B cell (primary cell): ENCODE measurements around the gene KRT35. TPM values are rescaled to one million over a fixed set of nuclear protein-coding genes. Genes with fewer than 3 reads are reported as not detected.

Source experiments
- ATAC-seq: fragments of 200-7000 bp; cut with Tn5 transposase; one replicate; pipeline ENCODE4 v1.10.0; 2021; ENCODE audit warnings: low read depth, mild to moderate bottlenecking, moderate number of reproducible peaks, moderate library complexity
- CTCF ChIA-PET: fragments of 350-600 bp; sonication (Branson Sonifier 250); formaldehyde crosslinking; loops from one replicate; lab custom pipeline; 2021; ENCODE audit warnings: antibody characterized with exemption, inconsistent platforms; lab: Charles Lee
- POLR2A ChIA-PET: fragments of 350-600 bp; sonication (Branson Sonifier 250); formaldehyde crosslinking; loops from one replicate; lab custom pipeline; 2021; ENCODE audit warnings: antibody characterized with exemption; lab: Charles Lee
- DNase-seq: peaks from one replicate; pipeline ENCODE4 v3.0.0; 2013
- H2AFZ ChIP-seq: 2 replicates; pipeline ENCODE4 v1.6.1; 2012; ENCODE audit warnings: mild to moderate bottlenecking, low read depth, low read length; ENCODE audit not compliant: insufficient read depth, poor library complexity, severe bottlenecking
- H3K27ac ChIP-seq, 2 donors: 1 replicate in 1 of 2; 2 replicates in 1 of 2; pipeline ENCODE4 v1.5.1; 2012 to 2013; ENCODE audit warnings: low read length in 2 of 2, mild to moderate bottlenecking in 2 of 2, moderate library complexity in 1 of 2
- H3K27me3 ChIP-seq, 4 experiments: fragments of 200-600 bp in 1 of 4; sonication (generic) in 1 of 4; replicated peaks in 1 of 4; 1 replicate in 2 of 4; 2 replicates in 2 of 4; pipeline versions ENCODE4 v1.6.1 to v1.7.0; 2013 to 2016; ENCODE audit warnings: low read length in 3 of 4, mild to moderate bottlenecking in 2 of 4, mixed read lengths in 1 of 4, moderate library complexity in 1 of 4; ENCODE audit not compliant: insufficient read depth in 4 of 4, control insufficient read depth in 3 of 4; ENCODE audit errors: control extremely low read depth in 1 of 4
- H3K36me3 ChIP-seq, 2 experiments: replicated peaks in 1 of 2; 1 replicate in 1 of 2; 2 replicates in 1 of 2; pipeline versions ENCODE4 v1.6.1 to v1.7.1; 2013; ENCODE audit warnings: low read length in 1 of 2; ENCODE audit not compliant: insufficient read depth in 2 of 2, control insufficient read depth in 1 of 2; ENCODE audit errors: control extremely low read depth in 1 of 2, extremely low read depth in 1 of 2
- H3K4me1 ChIP-seq, 2 donors: fragments of 200-600 bp in 1 of 2; sonication (generic) in 1 of 2; 1 replicate in 1 of 2; 2 replicates in 1 of 2; pipeline versions ENCODE4 v1.5.1 to v1.6.1; 2013 to 2017; ENCODE audit warnings: low read length in 2 of 2; ENCODE audit not compliant: control insufficient read depth in 2 of 2, insufficient read depth in 2 of 2
- H3K4me2 ChIP-seq: replicated peaks from 2 replicates; pipeline ENCODE3; 2012; ENCODE audit warnings: mild to moderate bottlenecking, low read depth, low read length; ENCODE audit not compliant: poor library complexity, severe bottlenecking
- H3K4me3 ChIP-seq, 5 experiments: fragments of 200-600 bp in 1 of 5; sonication (generic) in 1 of 5; 1 replicate in 3 of 5; 2 replicates in 2 of 5; pipeline versions ENCODE4 v1.5.1 to v1.7.0; 2011 to 2016; ENCODE audit warnings: low read length in 4 of 5, mild to moderate bottlenecking in 4 of 5, low read depth in 2 of 5, control low read depth in 1 of 5, moderate library complexity in 1 of 5; ENCODE audit not compliant: insufficient read depth in 1 of 5; ENCODE audit errors: control extremely low read depth in 1 of 5, extremely low read depth in 1 of 5
- H3K79me2 ChIP-seq: fragments of 200-600 bp; sonication (generic); one replicate; pipeline ENCODE4 v1.6.0; 2016; ENCODE audit warnings: low read length; ENCODE audit not compliant: control insufficient read depth, insufficient read depth
- H3K9ac ChIP-seq: fragments of 200-600 bp; sonication (generic); 2 replicates; pipeline ENCODE4 v1.6.1; 2017; ENCODE audit warnings: mild to moderate bottlenecking, low read length, moderate library complexity
- H3K9me3 ChIP-seq, 3 donors: one replicate each; pipeline versions ENCODE4 v1.6.1 to v1.7.1; 2013; ENCODE audit warnings: low read length in 2 of 3; ENCODE audit not compliant: control insufficient read depth in 2 of 3, insufficient read depth in 1 of 3; ENCODE audit errors: control extremely low read depth in 1 of 3
- H4K20me1 ChIP-seq: 2 replicates; pipeline ENCODE4 v1.6.0; 2012; ENCODE audit warnings: mild to moderate bottlenecking, low read length; ENCODE audit not compliant: insufficient read depth, control insufficient read depth, poor library complexity, severe bottlenecking
- H3K27ac Mint-ChIP-seq: one replicate; pipeline ENCODE4 v1.8.0; 2021; ENCODE audit warnings: mixed read lengths
- H3K27me3 Mint-ChIP-seq: one replicate; pipeline ENCODE4 v1.8.0; 2021; ENCODE audit warnings: mixed read lengths
- H3K4me1 Mint-ChIP-seq: one replicate; pipeline ENCODE4 v1.8.0; 2021; ENCODE audit warnings: mixed read lengths
- H3K4me3 Mint-ChIP-seq: one replicate; pipeline ENCODE4 v1.8.0; 2021; ENCODE audit warnings: mixed read lengths
- H3K9me3 Mint-ChIP-seq: one replicate; pipeline ENCODE4 v1.8.0; 2022; ENCODE audit warnings: mixed read lengths; ENCODE audit not compliant: insufficient read depth
- EZH2 ChIP-seq: IDR thresholded peaks from 2 replicates; pipeline ENCODE4 v1.6.1; 2012; ENCODE audit warnings: borderline replicate concordance, low read depth, mild to moderate bottlenecking, moderate library complexity, low read length; ENCODE audit not compliant: insufficient read depth, poor library complexity, severe bottlenecking
- whole genome bisulfite sequencing: methylation state at CpG from one replicate; pipeline ENCODE4 v1.1.5; 2013; ENCODE audit warnings: missing lambda C conversion rate; ENCODE audit not compliant: insufficient coverage; 5-methylcytosine and 5-hydroxymethylcytosine counted together
- intact Hi-C: fragments of 100-400 bp; cut with micrococcal nuclease; formaldehyde crosslinking; loops from one replicate; pipeline ENCODE4 v1.10.0; 2022
- polyA plus RNA-seq: library from polyadenylated mRNA; depleted of rRNA; stranded (reverse); fragments of >200 nt; gene quantifications from 2 replicates; pipeline ENCODE4 v1.2.3, GENCODE V29; 2012
- total RNA-seq, 2 donors: library from RNA; stranded (reverse); fragments of 120-200 nt in 1 of 2; gene quantifications; 1 replicate in 1 of 2; 2 replicates in 1 of 2; pipeline versions ENCODE4 v1.2.3 to v1.2.4, GENCODE V29; 2013 to 2022
- TF ChIP-seq, protein P1 (sequence below): fragments of 200-600 bp; IDR thresholded peaks from one replicate; pipeline ENCODE4 v1.8.0; 2022; ENCODE audit warnings: antibody characterized with exemption, mild to moderate bottlenecking

The KRT35 gene
- total and polyA plus RNA-seq, 2 donors (not counting 1 experiment from before 2014, with no cell fraction given): not detected

- H3K79me2 ChIP-seq: no peaks in the 10 kb centered on the region
- no peak overlapping the region for H3K9ac ChIP-seq
- no peak overlapping the region for H3K27ac Mint-ChIP-seq
- ChIA-PET POLR2A (no interaction called here), CTCF (interaction anchor here (0.5 kb wide), 1 partner anchor 23 kb away, joined by 5 read pairs; no protein-coding TSS in a partner anchor)
- H4K20me1 ChIP-seq: no peaks in the 10 kb centered on the region
- peaks cover 0 to 3% (median 0%) of the 10 kb centered on the region in 3 donors for H3K9me3 ChIP-seq
- H3K27me3 ChIP-seq: peaks cover 0 to 12% (median 2%) of the 10 kb centered on the region in 4 experiments
- no peak for ATAC-seq
- H3K4me2 ChIP-seq: no peak overlapping the region
- no peak overlapping the region for H3K27ac ChIP-seq
- H3K4me1 Mint-ChIP-seq: no peaks in the 10 kb centered on the region
- no peak overlapping the region for H3K4me3 Mint-ChIP-seq
- DNase-seq: no peak
- no peak overlapping the region for H2AFZ ChIP-seq
- peaks cover 34% of the 10 kb centered on the region for H3K27me3 Mint-ChIP-seq
- TF ChIP-seq EZH2: no peak
- TF ChIP-seq, protein P1, sequence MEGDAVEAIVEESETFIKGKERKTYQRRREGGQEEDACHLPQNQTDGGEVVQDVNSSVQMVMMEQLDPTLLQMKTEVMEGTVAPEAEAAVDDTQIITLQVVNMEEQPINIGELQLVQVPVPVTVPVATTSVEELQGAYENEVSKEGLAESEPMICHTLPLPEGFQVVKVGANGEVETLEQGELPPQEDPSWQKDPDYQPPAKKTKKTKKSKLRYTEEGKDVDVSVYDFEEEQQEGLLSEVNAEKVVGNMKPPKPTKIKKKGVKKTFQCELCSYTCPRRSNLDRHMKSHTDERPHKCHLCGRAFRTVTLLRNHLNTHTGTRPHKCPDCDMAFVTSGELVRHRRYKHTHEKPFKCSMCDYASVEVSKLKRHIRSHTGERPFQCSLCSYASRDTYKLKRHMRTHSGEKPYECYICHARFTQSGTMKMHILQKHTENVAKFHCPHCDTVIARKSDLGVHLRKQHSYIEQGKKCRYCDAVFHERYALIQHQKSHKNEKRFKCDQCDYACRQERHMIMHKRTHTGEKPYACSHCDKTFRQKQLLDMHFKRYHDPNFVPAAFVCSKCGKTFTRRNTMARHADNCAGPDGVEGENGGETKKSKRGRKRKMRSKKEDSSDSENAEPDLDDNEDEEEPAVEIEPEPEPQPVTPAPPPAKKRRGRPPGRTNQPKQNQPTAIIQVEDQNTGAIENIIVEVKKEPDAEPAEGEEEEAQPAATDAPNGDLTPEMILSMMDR: no peak
- H3K4me3 ChIP-seq: no peak overlapping the region
- WGBS: 61% methylated on average over 2 of the region's 3 CpGs
- intact Hi-C loops: no loop called here
- H3K9me3 Mint-ChIP-seq: no peaks in the 10 kb centered on the region
- H3K36me3 ChIP-seq: no peaks in the 10 kb centered on the region
- H3K4me1 ChIP-seq: no peaks in the 10 kb centered on the region
Observed at GRCh38 chr17:41453066-41453465, 27.9 kb downstream of the KRT35 start.

DNA sequence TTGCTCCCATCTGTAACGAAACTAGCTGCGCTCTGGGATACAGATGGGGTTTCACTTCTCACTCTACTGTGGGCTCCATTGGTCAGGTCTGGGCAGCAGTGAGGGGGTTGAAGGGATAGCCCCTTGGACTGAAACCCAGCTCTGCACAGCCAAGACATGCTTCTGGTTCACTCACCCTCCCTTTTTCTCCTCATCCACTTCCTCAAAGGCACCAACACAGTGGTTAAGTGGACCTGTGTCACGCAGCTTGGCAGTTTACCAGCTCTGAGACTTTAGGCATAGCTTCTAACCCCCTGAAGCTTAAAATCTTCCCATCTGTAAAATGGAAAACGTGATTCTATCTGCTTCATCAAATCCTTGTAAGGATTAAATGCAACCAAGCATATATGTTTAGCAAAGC, 28.7 kb downstream of the KRT35 start:
- Histone ChIP-seq H3K79me2 (no peaks in the 10 kb centered on the region), H3K27ac (no peak overlapping the region), H3K27me3 (peaks cover 0 to 12% (median 2%) of the 10 kb centered on the region in 4 experiments), H3K4me2 (no peak overlapping the region), H2AFZ (no peak overlapping the region), H3K9ac (no peak overlapping the region), H3K36me3 (no peaks in the 10 kb centered on the region), H4K20me1 (no peaks in the 10 kb centered on the region), H3K4me3 (no peak overlapping the region), H3K9me3 (peaks cover 0 to 3% (median 0%) of the 10 kb centered on the region in 3 donors), H3K4me1 (no peaks in the 10 kb centered on the region)
- no peaks in the 10 kb centered on the region for H3K9me3 Mint-ChIP-seq
- no peaks in the 10 kb centered on the region for H3K4me1 Mint-ChIP-seq
- H3K27me3 Mint-ChIP-seq: peaks cover 33% of the 10 kb centered on the region
- POLR2A ChIA-PET: no interaction called here
- no peak overlapping the region for H3K4me3 Mint-ChIP-seq
- no peak for DNase-seq
- ATAC-seq: no peak
- intact Hi-C loops: no loop called here
- no peak for TF ChIP-seq EZH2
- TF ChIP-seq, protein P1: no peak
- CTCF ChIA-PET: interaction anchor here (1.2 kb wide), 1 partner anchor 9 kb away, joined by 4 read pairs; no protein-coding TSS in a partner anchor
- H3K27ac Mint-ChIP-seq: no peak overlapping the region
- WGBS: 20% methylated on average over 1 of the region's 4 CpGs
